ENCODE data around the gene ARMC12. TPM values are rescaled to one million over a fixed set of nuclear protein-coding genes. Genes with fewer than 3 reads are reported as not detected.

The ARMC12 gene
- total and polyA plus RNA-seq, 2 of the 4 experiments (the other 2 are of a cell fraction): 0.18 to 0.74 TPM

GRCh38 chr6:35745509-35745908 lies 8.7 kb downstream of the ARMC12 start:
- Histone ChIP-seq H3K18ac (ENCODE audit: low read depth, low read length) (no peak overlapping the region), H4K5ac (ENCODE audit: low read depth, low read length) (no peak overlapping the region), H3K14ac (replicated peaks; ENCODE audit: low read depth, low read length) (no peak overlapping the region), H4K91ac (ENCODE audit: insufficient read depth, low read depth, low read length) (no peak overlapping the region), H3K4ac (ENCODE audit: low read depth, low read length) (no peak overlapping the region), H2AK9ac (replicated peaks; ENCODE audit: low read depth, low read length, poor library complexity) (no peak overlapping the region), H2AFZ (replicated peaks; ENCODE audit: low read length, poor library complexity) (no peak overlapping the region), H3K4me2 (ENCODE audit: low read depth, low read length) (no peak overlapping the region), H3K36me3 (ENCODE audit: control insufficient read depth, insufficient read depth, low read length) (no peaks in the 10 kb centered on the region), H3K4me1 (ENCODE audit: control insufficient read depth, insufficient read depth, low read length) (no peaks in the 10 kb centered on the region), H4K20me1 (ENCODE audit: insufficient read depth, low read length) (no peaks in the 10 kb centered on the region), H3K27ac (ENCODE audit: insufficient read depth, low read length) (no peak overlapping the region), H3K79me1 (ENCODE audit: low read depth in 1 of 2, low read length in 2 of 2) (no peaks in the 10 kb centered on the region), H3K56ac (ENCODE audit: extremely low read depth, insufficient read depth, low read length) (no peak overlapping the region), H2BK5ac (ENCODE audit: low read depth, low read length, poor library complexity, severe bottlenecking) (no peak overlapping the region), H2BK15ac (ENCODE audit: low read depth, low read length) (no peak overlapping the region), H2BK120ac (ENCODE audit: low read depth, low read length) (no peak overlapping the region), H3K9ac (ENCODE audit: low read depth, low read length) (no peak overlapping the region), H3K9me3 (ENCODE audit: control insufficient read depth, insufficient read depth, low read length) (peaks cover 8% of the 10 kb centered on the region), H2BK20ac (ENCODE audit: low read depth, low read length) (no peak overlapping the region), H3K9me1 (ENCODE audit: insufficient read depth, low read length) (no peaks in the 10 kb centered on the region), H3K27me3 (ENCODE audit: control insufficient read depth, insufficient read depth, low read length) (peaks cover 31% of the 10 kb centered on the region), H3K4me3 (ENCODE audit: insufficient read depth, low read depth, low read length) (no peak overlapping the region), H4K8ac (ENCODE audit: low read depth in 2 of 2, low read length in 2 of 2) (no peak overlapping the region), H2AK5ac (ENCODE audit: low read depth, low read length) (no peak overlapping the region), H3K23ac (ENCODE audit: low read depth, low read length) (no peak overlapping the region)
- dilution Hi-C loops (cut with HindIII; ENCODE audit: low sequenced_read_pairs, unreplicated experiment): no loop called here
- ATAC-seq (ENCODE audit: low read depth): no peak
- DNase-seq: no peak
- no TSS peak for BruUV-seq (replicated peaks)
- ChIA-PET POLR2A (ENCODE audit: unreplicated experiment) (no interaction called here), CTCF (no interaction called here)
- in situ Hi-C loops (cut with MboI; ENCODE audit: low sequenced_read_pairs): loop anchor here (25.0 kb wide), 1 partner anchor 433 kb away; no protein-coding TSS in a partner anchor
- no peak for TF ChIP-seq CEBPB (IDR thresholded peaks at IDR 0.05; ENCODE audit: low read depth, low read length)
- TF ChIP-seq POLR2A (IDR thresholded peaks at IDR 0.05; ENCODE audit: low read depth, low read length): no peak
- TF ChIP-seq BHLHE40 (IDR thresholded peaks at IDR 0.05; ENCODE audit: low read depth, low read length): no peak
- TF ChIP-seq ELK1 (IDR thresholded peaks at IDR 0.05; ENCODE audit: borderline replicate concordance, low read depth, low read length): no peak
- TF ChIP-seq FOS (IDR thresholded peaks at IDR 0.05; ENCODE audit: low read depth, low read length): no peak
- no peak for TF ChIP-seq MAFK (IDR thresholded peaks at IDR 0.05; ENCODE audit: low read depth, low read length)
- no peak for TF ChIP-seq RCOR1 (IDR thresholded peaks at IDR 0.05; ENCODE audit: insufficient replicate concordance, low read length)
- TF ChIP-seq CHD1 (IDR thresholded peaks at IDR 0.05; ENCODE audit: low read depth, low read length): no peak
- no peak for TF ChIP-seq USF2 (IDR thresholded peaks at IDR 0.05; ENCODE audit: low read depth, low read length)
- TF ChIP-seq MXI1 (IDR thresholded peaks at IDR 0.05; ENCODE audit: borderline replicate concordance, low read depth, low read length): no peak
- TF ChIP-seq CTCF (conservative IDR thresholded peaks at IDR 0.05; ENCODE audit: low read depth, low read length): no peak
- TF ChIP-seq MAZ (IDR thresholded peaks at IDR 0.05; ENCODE audit: borderline replicate concordance, low read depth, low read length): no peak
- TF ChIP-seq RFX5 (IDR thresholded peaks at IDR 0.05; ENCODE audit: low read depth, low read length): no peak
- no peak for TF ChIP-seq RAD21 (IDR thresholded peaks at IDR 0.05; ENCODE audit: low read length)
- TF ChIP-seq NFE2L2 (IDR thresholded peaks at IDR 0.05; ENCODE audit: low read depth, low read length): no peak
- TF ChIP-seq SMC3 (IDR thresholded peaks at IDR 0.05; ENCODE audit: low read depth, low read length): no peak
- WGBS, 2 experiments (ENCODE audit: extremely low coverage in 2 of 2, insufficient read length in 1 of 2): no CpG with 5 or more reads among the region's 7 CpGs
- intact Hi-C loops (cut with micrococcal nuclease): no loop called here
